Spleen (tissue), 7 donors: ENCODE data around the gene HSPA4L.

Experiments used
- POLR2A ChIP-seq, 3 donors: fragments of 450-650 bp; IDR thresholded peaks; one replicate each; pipeline ENCODE4 v1.5.1; 2017; ENCODE audit warnings: antibody characterized with exemption in 3 of 3, mild to moderate bottlenecking in 1 of 3
- TF ChIP-seq, protein P1 (sequence below), 11 experiments: fragments of 200-600 bp in 7 of 11; fragments of 450-650 bp in 4 of 11; sonication (generic) in 4 of 11; IDR thresholded peaks in 8 of 11; conservative IDR thresholded peaks in 3 of 11; 1 replicate in 7 of 11; 2 replicates in 4 of 11; pipeline versions ENCODE4 v1.4.0 to v1.8.0; 2016 to 2021; ENCODE audit warnings: antibody characterized with exemption in 11 of 11, inconsistent platforms in 4 of 11, mild to moderate bottlenecking in 1 of 11
- donor health status: DM: no; HTN: no; CAD: no; lungs with moderate emphysema.
- donor health status: DM: no; HTN: no; CAD: no.
- donor health status: DM: no; HTN: no; CAD: no.

DNA sequence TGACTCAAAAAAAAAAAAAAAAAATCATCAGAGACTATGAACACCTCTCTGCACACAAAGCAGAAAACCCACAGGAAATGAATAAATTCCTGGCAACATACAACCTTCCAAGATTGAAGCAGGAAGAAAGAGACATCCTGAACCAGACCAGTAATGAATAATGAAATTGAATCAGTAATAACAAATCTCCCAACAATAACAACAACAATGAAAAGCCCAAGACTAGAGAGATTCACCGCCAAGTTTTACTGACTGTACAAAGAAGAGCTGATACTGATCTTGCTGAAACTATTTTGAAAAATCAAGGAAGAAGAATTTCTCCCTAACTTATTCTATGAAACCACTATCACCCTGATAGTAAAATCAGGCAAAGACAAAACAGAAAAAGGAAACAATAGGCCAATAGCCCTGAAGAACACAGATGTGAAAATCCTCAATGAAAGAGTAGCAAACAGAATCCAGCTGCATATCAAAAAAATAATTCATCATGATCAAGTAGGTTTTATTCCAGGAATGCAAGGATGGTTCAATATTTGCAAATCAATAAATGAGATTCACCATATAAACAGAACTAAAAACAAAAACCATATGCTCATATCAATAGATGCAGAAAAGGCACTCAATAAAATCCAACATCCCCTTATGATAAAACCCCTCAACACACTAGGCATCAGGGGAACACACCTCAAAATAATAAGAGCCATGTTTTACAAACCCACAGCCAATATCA is 67.5 kb downstream of the HSPA4L start:
- TF ChIP-seq, protein P1, sequence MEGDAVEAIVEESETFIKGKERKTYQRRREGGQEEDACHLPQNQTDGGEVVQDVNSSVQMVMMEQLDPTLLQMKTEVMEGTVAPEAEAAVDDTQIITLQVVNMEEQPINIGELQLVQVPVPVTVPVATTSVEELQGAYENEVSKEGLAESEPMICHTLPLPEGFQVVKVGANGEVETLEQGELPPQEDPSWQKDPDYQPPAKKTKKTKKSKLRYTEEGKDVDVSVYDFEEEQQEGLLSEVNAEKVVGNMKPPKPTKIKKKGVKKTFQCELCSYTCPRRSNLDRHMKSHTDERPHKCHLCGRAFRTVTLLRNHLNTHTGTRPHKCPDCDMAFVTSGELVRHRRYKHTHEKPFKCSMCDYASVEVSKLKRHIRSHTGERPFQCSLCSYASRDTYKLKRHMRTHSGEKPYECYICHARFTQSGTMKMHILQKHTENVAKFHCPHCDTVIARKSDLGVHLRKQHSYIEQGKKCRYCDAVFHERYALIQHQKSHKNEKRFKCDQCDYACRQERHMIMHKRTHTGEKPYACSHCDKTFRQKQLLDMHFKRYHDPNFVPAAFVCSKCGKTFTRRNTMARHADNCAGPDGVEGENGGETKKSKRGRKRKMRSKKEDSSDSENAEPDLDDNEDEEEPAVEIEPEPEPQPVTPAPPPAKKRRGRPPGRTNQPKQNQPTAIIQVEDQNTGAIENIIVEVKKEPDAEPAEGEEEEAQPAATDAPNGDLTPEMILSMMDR (IDR thresholded peaks at IDR 0.05 in 8 of 11, conservative IDR thresholded peaks at IDR 0.05 in 3 of 11): no peak
- no peak for TF ChIP-seq POLR2A (IDR thresholded peaks at IDR 0.05)
